HG03571 (cell line): Measurements from ENCODE around the gene AQP12A.

Experiments
- ATAC-seq: cut with Tn5 transposase; IDR thresholded peaks from one replicate; pipeline ENCODE4 v1.9.1; 2021; ENCODE audit not compliant: unreplicated experiment

Gene AQP12A

GRCh38 chr2:240722376-240722775 is 30.7 kb downstream of the AQP12A start:
- no peak for ATAC-seq

- no peak for ATAC-seq
Observed at GRCh38 chr2:240722796-240723735, 31.4 kb downstream of the AQP12A start.

- ATAC-seq, result no peak
Observed at GRCh38 chr2:240723851-240724250, 32.2 kb downstream of the AQP12A start.

GRCh38 chr2:240724431-240724830 is 32.8 kb downstream of the AQP12A start:
- no peak for ATAC-seq

- no peak for ATAC-seq
Observed at GRCh38 chr2:240725266-240725665, 33.6 kb downstream of the AQP12A start.

- ATAC-seq, result no peak
Observed at GRCh38 chr2:240725671-240726070, 34.0 kb downstream of the AQP12A start.

GRCh38 chr2:240726876-240727275 is 35.2 kb downstream of the AQP12A start:
- no peak for ATAC-seq

- ATAC-seq, result no peak
Observed at GRCh38 chr2:240727439-240727838, 35.8 kb downstream of the AQP12A start.

- ATAC-seq, result no peak
Observed at GRCh38 chr2:240727913-240728312, 36.2 kb downstream of the AQP12A start.

- ATAC-seq, result no peak
Observed at GRCh38 chr2:240728361-240728760, 36.7 kb downstream of the AQP12A start.

- no peak for ATAC-seq
Observed at GRCh38 chr2:240728827-240729226, 37.2 kb downstream of the AQP12A start.

- ATAC-seq, result no peak
Observed at GRCh38 chr2:240730501-240731177, 39.0 kb downstream of the AQP12A start.

GRCh38 chr2:240731178-240731545 is 39.5 kb downstream of the AQP12A start:
- ATAC-seq, result no peak

- ATAC-seq, result no peak
Observed at GRCh38 chr2:240732184-240732583, 40.5 kb downstream of the AQP12A start.

GRCh38 chr2:240732911-240733622 is 41.4 kb downstream of the AQP12A start:
- no peak for ATAC-seq

GRCh38 chr2:240733803-240734495 is 42.3 kb downstream of the AQP12A start:
- no peak for ATAC-seq

GRCh38 chr2:240734756-240735155 is 43.1 kb downstream of the AQP12A start:
- ATAC-seq, result no peak

GRCh38 chr2:240735476-240735875 is 43.8 kb downstream of the AQP12A start:
- ATAC-seq, result no peak

- no peak for ATAC-seq
Observed at GRCh38 chr2:240736281-240737250, 44.9 kb downstream of the AQP12A start.

GRCh38 chr2:240737512-240737911 is 45.8 kb downstream of the AQP12A start:
- ATAC-seq, result no peak
